Natural killer cell treated with Interleukin-12 subunit alpha and Interleukin-12 subunit beta and Interleukin-15 and Interleukin-18, amount 100 ng/mL, for 72 hours (primary cell): ENCODE measurements around the gene PLSCR3. TPM values are rescaled to one million over a fixed set of nuclear protein-coding genes. Genes with fewer than 3 reads are reported as not detected.
A peak's percentile ranks its signal among the peaks of the same experiment; 100 is the strongest.

Source experiments
- ATAC-seq, 2 donors: fragments of 150-1000 bp; cut with Tn5 transposase in 1 of 2; sonication (Bioruptor Pico), chemical (Tn5 transposase) in 1 of 2; 2 replicates each; pipeline ENCODE4 v1.10.0; 2021
- DNase-seq: peaks from one replicate; pipeline ENCODE4 v3.0.0; 2022; ENCODE audit warnings: low spot score
- H3K27ac Mint-ChIP-seq, 2 donors: 1 replicate in 1 of 2; 2 replicates in 1 of 2; pipeline ENCODE4 v1.8.0; 2022; ENCODE audit warnings: mixed read lengths in 2 of 2, mild to moderate bottlenecking in 1 of 2, moderate library complexity in 1 of 2
- H3K27me3 Mint-ChIP-seq, 2 donors: 1 replicate in 1 of 2; 2 replicates in 1 of 2; pipeline ENCODE4 v1.8.0; 2022; ENCODE audit warnings: mixed read lengths in 2 of 2
- H3K36me3 Mint-ChIP-seq: one replicate; pipeline ENCODE4 v1.8.0; 2022; ENCODE audit warnings: mixed read lengths
- H3K4me1 Mint-ChIP-seq, 2 donors: 1 replicate in 1 of 2; 2 replicates in 1 of 2; pipeline ENCODE4 v1.8.0; 2022; ENCODE audit warnings: low read depth in 2 of 2, mixed read lengths in 2 of 2, mild to moderate bottlenecking in 1 of 2
- H3K4me3 Mint-ChIP-seq: one replicate; pipeline ENCODE4 v1.8.0; 2022; ENCODE audit warnings: mixed read lengths
- H3K9me3 Mint-ChIP-seq: 2 replicates; pipeline ENCODE4 v1.8.0; 2022; ENCODE audit warnings: mixed read lengths
- total RNA-seq, 2 donors: library from RNA; stranded (reverse); gene quantifications; one replicate each; pipeline ENCODE4 v1.2.3, GENCODE V29; 2022

Gene PLSCR3
- total RNA-seq, 2 donors from 2014 or later = 32.2 to 48.4 TPM

DNA sequence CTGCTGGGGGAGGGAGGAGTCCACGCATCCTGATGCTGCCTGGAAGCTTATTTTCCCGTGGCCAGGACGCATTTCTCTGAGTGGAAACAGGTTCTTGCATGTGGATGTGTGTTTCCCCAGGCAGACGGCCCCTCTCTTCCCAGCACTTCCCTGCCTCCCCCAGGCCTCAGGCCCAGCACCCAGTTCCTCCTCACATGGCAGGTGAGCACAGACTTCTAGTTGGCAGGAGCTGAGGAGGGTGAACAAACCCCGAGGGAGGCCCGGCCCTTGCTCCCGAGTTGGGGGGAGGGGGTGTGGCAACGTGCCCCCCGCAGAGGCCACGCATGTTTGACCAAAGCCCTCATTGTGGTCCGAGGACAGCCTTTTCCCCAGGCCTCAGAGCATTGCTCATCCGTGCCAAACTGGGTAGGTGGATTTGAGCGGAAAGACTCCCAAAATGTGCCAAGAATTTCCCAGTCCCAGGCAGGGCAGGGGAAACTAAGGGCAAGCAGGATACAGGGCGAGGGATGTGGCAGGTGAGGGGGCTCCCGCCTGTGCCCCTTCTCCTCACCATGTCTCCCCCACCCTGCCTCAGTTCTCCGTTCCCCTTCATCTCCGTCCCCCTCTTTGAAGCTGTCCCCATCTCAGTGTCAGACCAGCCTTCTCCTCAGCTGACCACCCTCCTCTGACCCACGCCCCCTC is 24.3 kb upstream of the PLSCR3 start:
- H3K4me1 Mint-ChIP-seq = no peaks in the 10 kb centered on the region
- no peak overlapping the region for H3K4me3 Mint-ChIP-seq

GRCh38 chr17:7417056-7417655 is 22.8 kb upstream of the PLSCR3 start:
- Mint-ChIP-seq H3K27ac (peak overlapping the region in 1 of 2 donors; percentile 14), H3K36me3 (no peaks in the 10 kb centered on the region), H3K9me3 (no peaks in the 10 kb centered on the region), H3K4me1 (no peaks in the 10 kb centered on the region), H3K27me3 (peaks cover 0 to 4% of the 10 kb centered on the region in 2 donors), H3K4me3 (no peak overlapping the region)
- DNase-seq (no peak), ATAC-seq (no peak)

More for the DNA sequence above, 24.3 kb upstream of the PLSCR3 start:
- DNase-seq (no peak), ATAC-seq (no peak)
- Mint-ChIP-seq H3K27me3 (peaks cover 0 to 4% of the 10 kb centered on the region in 2 donors), H3K36me3 (no peaks in the 10 kb centered on the region), H3K9me3 (no peaks in the 10 kb centered on the region), H3K27ac (no peak overlapping the region)

DNA sequence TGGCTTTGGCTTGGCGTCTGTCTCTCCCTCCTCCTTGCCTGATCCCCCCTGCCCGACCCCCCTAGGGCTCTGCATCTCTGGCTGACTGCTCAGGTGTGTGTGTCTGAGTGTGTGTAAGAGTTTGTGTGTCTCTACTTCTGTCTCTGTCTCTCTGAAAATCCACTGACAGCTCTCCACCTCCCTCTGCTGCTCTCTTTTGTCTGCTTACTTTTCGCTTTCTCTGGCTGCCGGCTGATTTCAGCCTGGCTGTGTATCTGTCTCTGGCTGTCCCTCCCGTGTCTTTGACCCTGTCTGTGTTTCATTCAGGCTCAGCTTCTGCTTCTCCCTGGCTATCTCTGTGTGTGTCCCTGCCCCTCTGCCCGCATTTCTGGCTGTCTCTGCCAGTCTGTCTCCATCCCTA is 22.0 kb upstream of the PLSCR3 start:
- Mint-ChIP-seq H3K4me1 (no peaks in the 10 kb centered on the region), H3K27ac (peak overlapping the region in 1 of 2 donors; percentile 14), H3K9me3 (no peaks in the 10 kb centered on the region)

GRCh38 chr17:7415784-7416183 is 21.5 kb upstream of the PLSCR3 start:
- Mint-ChIP-seq H3K36me3 (no peaks in the 10 kb centered on the region), H3K27me3 (peaks cover 0 to 4% of the 10 kb centered on the region in 2 donors), H3K4me3 (no peak overlapping the region), H3K9me3 (no peaks in the 10 kb centered on the region), H3K4me1 (no peaks in the 10 kb centered on the region), H3K27ac (no peak overlapping the region)
- DNase-seq (no peak), ATAC-seq (no peak)

More for the DNA sequence above, 22.0 kb upstream of the PLSCR3 start:
- Mint-ChIP-seq H3K27me3 (peaks cover 0 to 4% of the 10 kb centered on the region in 2 donors), H3K4me3 (no peak overlapping the region), H3K36me3 (no peaks in the 10 kb centered on the region)
- ATAC-seq (no peak), DNase-seq (no peak)

- Mint-ChIP-seq H3K27me3 (peaks cover 0 to 8% of the 10 kb centered on the region in 2 donors), H3K4me1 (no peaks in the 10 kb centered on the region), H3K27ac (no peak overlapping the region), H3K9me3 (no peaks in the 10 kb centered on the region), H3K36me3 (no peaks in the 10 kb centered on the region), H3K4me3 (no peak overlapping the region)
- DNase-seq (no peak), ATAC-seq (no peak)
These were observed 20.5 kb upstream of the PLSCR3 start for GRCh38 chr17:7414837-7415236.

GRCh38 chr17:7413346-7413985 is 19.1 kb upstream of the PLSCR3 start:
- no peak overlapping the region for H3K4me3 Mint-ChIP-seq
- DNase-seq (no peak), ATAC-seq (no peak)
- peaks cover 0 to 17% of the 10 kb centered on the region in 2 donors for H3K27me3 Mint-ChIP-seq
- no peaks in the 10 kb centered on the region for H3K9me3 Mint-ChIP-seq
- no peak overlapping the region for H3K27ac Mint-ChIP-seq
- H3K36me3 Mint-ChIP-seq = no peaks in the 10 kb centered on the region
- no peaks in the 10 kb centered on the region for H3K4me1 Mint-ChIP-seq

GRCh38 chr17:7411427-7411750 is 17.1 kb upstream of the PLSCR3 start:
- peaks cover 0 to 17% of the 10 kb centered on the region in 2 donors for H3K27me3 Mint-ChIP-seq
- no peak for ATAC-seq
- no peak for DNase-seq
- peaks cover 0 to 5% of the 10 kb centered on the region in 2 donors for H3K4me1 Mint-ChIP-seq
- H3K9me3 Mint-ChIP-seq = no peaks in the 10 kb centered on the region
- H3K27ac Mint-ChIP-seq = no peak overlapping the region
- H3K36me3 Mint-ChIP-seq = no peaks in the 10 kb centered on the region
- no peak overlapping the region for H3K4me3 Mint-ChIP-seq

- H3K4me3 Mint-ChIP-seq = no peak overlapping the region
- H3K27me3 Mint-ChIP-seq = peaks cover 5 to 19% of the 10 kb centered on the region in 2 donors
- H3K36me3 Mint-ChIP-seq = no peaks in the 10 kb centered on the region
- H3K4me1 Mint-ChIP-seq = peaks cover 4 to 9% of the 10 kb centered on the region in 2 donors
- no peak for ATAC-seq
- H3K27ac Mint-ChIP-seq = no peak overlapping the region
- no peak for DNase-seq
- no peaks in the 10 kb centered on the region for H3K9me3 Mint-ChIP-seq
These were observed 16.5 kb upstream of the PLSCR3 start for GRCh38 chr17:7410634-7411426.

DNA sequence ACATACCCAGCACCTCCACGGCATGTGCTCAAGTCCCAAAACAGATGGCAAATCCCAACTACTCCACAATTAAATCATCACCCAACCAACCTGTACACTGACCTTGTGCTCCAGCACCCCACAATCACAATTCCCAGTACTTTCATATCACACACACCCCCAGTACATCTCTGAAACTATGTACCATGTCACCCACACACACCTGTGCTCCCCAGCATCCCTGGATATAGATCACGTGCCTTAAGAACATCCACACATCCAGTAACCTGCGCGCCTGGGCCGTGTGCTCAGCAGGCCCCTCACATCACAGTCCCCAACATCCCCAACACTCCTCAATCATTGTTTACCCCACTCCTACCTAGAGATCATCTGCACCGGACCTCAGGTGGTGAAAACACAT is 15.4 kb upstream of the PLSCR3 start:
- Mint-ChIP-seq H3K36me3 (no peaks in the 10 kb centered on the region), H3K27ac (no peak overlapping the region), H3K27me3 (peaks cover 8 to 23% of the 10 kb centered on the region in 2 donors), H3K9me3 (no peaks in the 10 kb centered on the region), H3K4me1 (peaks cover 8 to 13% of the 10 kb centered on the region in 2 donors), H3K4me3 (no peak overlapping the region)
- no peak for DNase-seq
- no peak for ATAC-seq

GRCh38 chr17:7408863-7409262 is 14.5 kb upstream of the PLSCR3 start:
- DNase-seq (no peak), ATAC-seq (no peak)
- H3K27ac Mint-ChIP-seq = peak overlapping the region in 1 of 2 donors; percentile 36
- no peaks in the 10 kb centered on the region for H3K36me3 Mint-ChIP-seq
- H3K4me3 Mint-ChIP-seq = peak overlapping the region; percentile 2
- H3K9me3 Mint-ChIP-seq = no peaks in the 10 kb centered on the region
- peaks cover 8 to 23% of the 10 kb centered on the region in 2 donors for H3K27me3 Mint-ChIP-seq
- peaks cover 8 to 13% of the 10 kb centered on the region in 2 donors for H3K4me1 Mint-ChIP-seq

- Mint-ChIP-seq H3K9me3 (no peaks in the 10 kb centered on the region), H3K27me3 (peaks cover 8 to 23% of the 10 kb centered on the region in 2 donors), H3K4me3 (no peak overlapping the region), H3K27ac (no peak overlapping the region), H3K36me3 (no peaks in the 10 kb centered on the region), H3K4me1 (peaks cover 8 to 13% of the 10 kb centered on the region in 2 donors)
- no peak for DNase-seq
- ATAC-seq = no peak
These were observed 14.0 kb upstream of the PLSCR3 start for GRCh38 chr17:7408252-7408727.

GRCh38 chr17:7407485-7408251 is 13.3 kb upstream of the PLSCR3 start, which contains the start of gene NLGN2:
Gene NLGN2 (plus strand): TSS chr17:7407845. CDS start chr17:7408256, 411 bp downstream.
- Mint-ChIP-seq H3K4me1 (peaks cover 13 to 17% of the 10 kb centered on the region in 2 donors), H3K27ac (peak within 1 kb of the TSS in 1 of 2 donors; percentile 45), H3K36me3 (no peaks in the 10 kb centered on the region), H3K27me3 (peaks cover 8 to 23% of the 10 kb centered on the region in 2 donors), H3K4me3 (no peak within 1 kb of the TSS), H3K9me3 (no peaks in the 10 kb centered on the region)
- no peak for DNase-seq
- ATAC-seq = no peak

- no peak overlapping the region for H3K4me3 Mint-ChIP-seq
- H3K4me1 Mint-ChIP-seq = peaks cover 13 to 17% of the 10 kb centered on the region in 2 donors
- ATAC-seq (no peak), DNase-seq (no peak)
- no peaks in the 10 kb centered on the region for H3K36me3 Mint-ChIP-seq
- H3K27ac Mint-ChIP-seq = peak overlapping the region in 1 of 2 donors; percentile 45
- H3K27me3 Mint-ChIP-seq = peaks cover 8 to 23% of the 10 kb centered on the region in 2 donors
- H3K9me3 Mint-ChIP-seq = no peaks in the 10 kb centered on the region
These were observed 12.8 kb upstream of the PLSCR3 start for GRCh38 chr17:7407082-7407481.
